DOHH2 (cell line): Measurements from ENCODE around the gene IQSEC1.

Source experiments
- CTCF ChIP-seq: fragments of 200-600 bp; sonication (generic); IDR thresholded peaks from one replicate; pipeline ENCODE4 v1.5.1; 2014; ENCODE audit warnings: antibody characterized with exemption, mild to moderate bottlenecking, low read depth, low read length; ENCODE audit not compliant: poor library complexity, severe bottlenecking
- EZH2phosphoT487 ChIP-seq: fragments of 200-600 bp; sonication (generic); IDR thresholded peaks from 2 replicates; pipeline ENCODE4 v1.6.1; 2017; ENCODE audit warnings: borderline replicate concordance, mild to moderate bottlenecking, antibody characterized with exemption, low read length, moderate library complexity, mixed read lengths

- TF ChIP-seq CTCF (no peak), EZH2phosphoT487 (no peak)
These were observed 98.4 kb downstream of the IQSEC1 start for GRCh38 chr3:12974819-12975218.
